Activated naive CD4-positive, alpha-beta T cell (primary cell): ENCODE data around the gene PTCD3.
A peak's percentile ranks its signal among the peaks of the same experiment; 100 is the strongest.

ENCODE experiments used
- DNase-seq, 4 experiments: peaks; one replicate each; lab custom pipeline; 2025; lab: John Stamatoyannopoulos, UW

Gene PTCD3

DNA sequence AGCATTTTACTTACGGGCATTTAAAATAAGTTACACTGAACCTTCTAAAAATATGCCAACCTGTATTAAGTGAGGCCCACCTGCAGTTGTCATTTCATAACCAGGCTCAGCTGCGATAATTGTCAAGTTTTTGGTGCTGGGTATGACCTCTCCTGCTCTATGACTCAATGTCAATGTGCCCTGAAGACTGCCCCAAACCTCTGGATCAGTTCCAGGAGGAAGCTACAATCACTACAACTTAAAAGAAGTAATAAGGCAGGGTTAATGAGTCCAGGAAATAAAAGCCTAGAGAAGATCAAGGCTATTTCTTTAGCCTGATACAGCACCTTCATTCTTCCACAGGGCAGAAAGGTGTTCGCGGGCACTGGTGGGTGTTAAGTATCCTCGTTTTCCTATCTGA is 23.3 kb upstream of the PTCD3 start:
- no peak for DNase-seq

DNA sequence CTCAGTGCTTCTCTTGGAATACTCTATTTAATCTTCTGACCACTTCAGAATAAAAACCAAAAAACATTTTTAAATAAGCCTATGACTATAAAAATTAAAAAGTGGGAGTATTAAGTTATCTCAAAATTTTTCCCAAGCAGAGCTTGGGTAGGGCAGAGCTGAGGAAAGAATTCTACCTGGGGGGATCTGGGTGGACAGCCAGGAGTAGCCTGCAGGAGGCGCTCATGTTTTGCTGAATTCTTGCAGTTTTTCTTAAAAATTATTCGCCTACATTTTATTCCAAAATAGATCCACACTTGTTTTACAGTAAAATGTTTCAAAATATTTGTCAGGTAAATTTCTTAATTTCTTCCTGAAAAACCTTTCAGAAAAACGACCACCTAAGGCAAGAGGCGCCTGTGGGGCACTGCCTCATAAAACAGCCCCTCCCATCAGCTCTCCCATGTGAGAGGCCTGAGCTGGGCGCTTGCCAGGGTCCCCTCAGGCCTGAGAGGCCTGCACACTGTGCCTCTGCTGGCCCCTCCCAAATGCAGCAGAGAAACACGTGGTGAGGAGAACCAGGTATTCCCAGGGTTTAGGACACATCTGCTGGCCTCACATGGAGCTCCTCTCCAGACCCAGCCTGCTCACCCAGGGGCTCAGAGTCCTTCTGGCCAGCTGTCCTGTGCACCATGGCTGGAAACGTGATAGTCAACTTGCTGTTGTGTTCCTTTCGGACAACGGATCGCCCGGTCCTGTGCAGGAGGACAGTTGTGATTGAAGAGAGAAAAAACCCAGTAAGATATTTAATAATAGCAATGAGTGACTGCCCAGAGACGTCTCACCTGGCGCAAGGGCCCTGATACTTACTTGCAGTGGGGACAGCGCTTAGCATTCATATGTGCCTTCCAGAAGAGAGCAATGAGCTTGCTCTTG is 17.8 kb upstream of the PTCD3 start:
- no peak for DNase-seq

DNA sequence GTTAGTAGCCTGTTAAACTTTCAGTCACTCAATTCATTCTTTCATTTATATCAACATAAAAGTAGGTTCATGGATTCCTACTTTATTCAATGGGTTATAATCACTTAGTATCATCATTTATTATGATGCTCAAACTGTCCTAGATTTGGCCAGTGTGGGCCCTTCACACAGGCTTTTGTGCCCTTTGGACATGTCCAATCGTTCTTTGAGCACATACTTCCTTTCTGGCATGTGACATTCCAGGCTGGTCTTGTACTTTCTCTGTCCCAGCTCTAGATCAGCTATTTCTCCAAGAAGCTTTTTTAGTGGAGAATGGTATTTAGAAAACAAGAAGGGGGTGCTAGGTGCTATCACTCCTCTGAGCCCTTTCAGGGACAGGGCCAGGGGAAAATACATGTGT is 11.8 kb upstream of the PTCD3 start:
- no peak for DNase-seq

DNA sequence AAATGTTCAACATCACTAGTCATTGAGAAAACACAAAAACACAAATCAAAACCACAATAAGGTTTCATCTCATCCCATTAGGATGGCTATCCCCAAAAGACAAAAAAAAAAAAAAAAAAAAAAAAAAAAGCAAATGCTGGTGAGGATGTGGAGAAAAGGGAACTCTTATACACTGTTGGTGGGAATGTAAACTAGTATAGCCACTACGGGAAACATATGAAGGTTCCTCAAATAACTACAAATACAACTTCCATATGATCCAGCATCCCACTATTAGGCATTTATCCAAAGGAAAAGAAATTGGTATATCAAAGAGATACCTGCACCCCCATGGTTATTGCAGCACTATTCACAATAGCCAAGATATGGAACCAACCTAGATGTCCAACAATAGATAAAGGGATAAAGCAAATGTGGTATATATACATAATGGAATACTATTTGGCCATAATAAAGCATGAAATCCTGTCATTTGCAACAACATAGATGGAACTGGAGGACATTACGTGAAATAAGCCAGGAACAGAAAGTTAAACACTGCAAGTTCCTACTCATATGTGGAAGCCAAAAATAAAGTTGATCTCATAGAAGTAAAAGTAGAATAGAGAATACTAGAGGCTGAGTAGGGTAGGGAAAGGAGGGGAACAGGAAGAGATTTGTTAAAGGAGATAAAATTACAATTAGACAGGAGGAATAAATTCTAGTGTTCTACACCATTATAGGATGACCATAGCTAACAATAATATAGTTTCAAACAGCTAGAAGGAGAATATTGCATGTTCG is 8.7 kb upstream of the PTCD3 start:
- DNase-seq: no peak

DNA sequence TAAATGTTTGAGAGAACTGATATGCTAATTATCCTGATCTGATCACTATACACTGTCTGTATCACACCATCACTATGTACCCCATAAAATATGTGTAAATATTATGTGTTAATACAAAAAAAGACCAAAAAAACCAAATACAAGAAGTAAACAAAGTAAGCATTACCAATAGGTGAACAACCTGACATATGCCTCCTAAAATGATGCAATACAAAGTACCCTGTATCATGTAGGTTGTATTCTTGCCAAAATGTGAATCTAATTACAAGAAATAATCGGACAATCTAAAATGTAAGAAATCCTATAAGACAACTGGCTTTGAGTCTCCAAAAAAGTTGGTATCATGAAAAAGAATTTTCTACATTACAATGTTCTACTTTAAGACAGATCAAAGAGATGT is 8.1 kb upstream of the PTCD3 start:
- DNase-seq: no peak

DNA sequence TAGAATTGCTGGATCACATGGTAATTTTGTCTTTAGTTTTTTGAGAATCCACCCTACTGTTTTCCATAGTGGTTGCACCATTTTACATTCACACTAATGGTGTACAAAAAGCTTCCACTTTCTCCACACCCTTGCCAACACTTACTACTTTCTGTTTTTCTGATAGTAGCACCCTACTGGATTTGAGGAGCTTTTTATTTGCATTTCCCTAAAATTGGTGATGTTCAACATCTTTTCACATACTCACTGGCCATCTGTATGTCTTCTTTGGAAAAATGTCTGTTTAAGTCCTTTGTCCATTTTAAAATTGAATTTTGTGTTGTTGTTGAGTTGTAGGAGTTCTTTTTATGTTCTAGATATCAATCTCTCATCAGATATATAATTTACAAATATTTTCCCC is 3.9 kb upstream of the PTCD3 start:
- DNase-seq: no peak

DNA sequence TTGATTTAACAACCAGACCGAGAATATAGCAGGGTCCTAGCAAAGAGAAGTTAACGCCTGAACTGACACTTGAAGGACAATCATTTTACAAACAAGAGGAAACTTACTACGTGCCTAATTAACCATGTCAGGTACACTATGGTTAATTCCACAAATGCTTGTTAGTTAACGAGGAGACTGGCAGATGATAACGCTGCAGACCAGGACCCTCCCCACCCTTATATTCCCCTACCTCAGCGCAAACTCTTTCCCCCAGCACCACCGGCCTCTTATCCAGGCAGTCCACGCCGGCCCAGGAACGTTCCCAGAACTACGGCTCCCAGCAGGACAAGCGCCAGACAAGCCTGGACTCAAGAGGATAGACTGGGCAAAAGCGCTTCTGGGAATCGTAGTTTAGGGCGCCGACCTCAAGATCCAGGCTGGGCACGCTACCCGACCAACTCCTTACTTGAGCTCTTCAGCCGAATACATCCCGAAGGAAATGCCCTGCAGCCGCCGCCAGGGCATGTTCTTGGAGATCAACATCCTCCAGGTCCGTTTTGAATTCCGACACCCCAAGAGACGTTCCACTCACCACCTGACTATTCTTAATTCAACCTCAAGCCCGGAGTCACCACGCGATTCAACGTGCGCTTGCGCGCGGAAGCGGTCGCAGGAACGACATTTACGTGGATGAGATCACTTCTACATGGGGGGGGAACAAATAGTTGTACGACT is 625 bp upstream of the PTCD3 start, which contains the start of gene POLR1A:
TSS of gene POLR1A (minus strand) at position 635 of the 717 bp plus-strand sequence. CDS start at position 525, 110 bp downstream.
- peak; percentile 51 to 69 (median 63) for DNase-seq

DNA sequence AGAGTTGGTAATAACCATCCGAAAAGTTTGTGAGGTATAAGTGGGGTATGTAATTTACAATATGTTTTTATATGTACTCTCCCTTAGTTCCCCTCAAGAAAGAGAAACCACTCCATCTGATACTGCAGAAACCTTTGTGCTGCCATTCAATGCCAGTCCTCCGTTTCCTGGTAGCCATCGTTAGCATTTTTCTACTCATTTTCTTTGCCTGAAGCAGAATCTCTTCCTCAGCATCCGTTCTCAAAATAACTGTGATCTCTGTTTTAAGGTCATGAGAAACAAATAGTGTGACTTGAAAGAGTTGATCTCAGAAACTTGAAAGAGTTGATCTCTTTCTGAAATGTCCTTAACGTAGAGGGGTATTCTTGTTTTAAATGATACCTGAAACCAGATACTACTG is 996 bp downstream of the PTCD3 start:
- DNase-seq: no peak

DNA sequence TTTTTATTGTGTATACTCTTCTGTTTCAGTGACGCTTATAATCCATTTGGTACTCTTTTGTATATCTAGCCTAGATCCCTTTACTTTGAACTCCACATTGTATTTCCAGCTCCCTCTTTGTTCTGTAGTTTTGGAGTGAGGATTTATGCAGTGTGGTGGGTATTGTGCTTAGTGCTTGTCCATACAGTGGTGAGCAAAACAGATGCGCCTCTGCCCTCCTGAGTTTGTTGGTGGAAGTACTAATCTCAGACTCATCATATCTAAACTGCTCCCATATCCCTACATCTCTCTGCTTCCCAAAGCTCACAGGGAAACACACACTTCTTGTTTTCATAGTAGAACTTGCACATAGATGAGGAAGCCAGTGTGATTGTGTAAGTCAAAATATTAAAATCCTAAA is 12.1 kb downstream of the PTCD3 start:
- no peak for DNase-seq

DNA sequence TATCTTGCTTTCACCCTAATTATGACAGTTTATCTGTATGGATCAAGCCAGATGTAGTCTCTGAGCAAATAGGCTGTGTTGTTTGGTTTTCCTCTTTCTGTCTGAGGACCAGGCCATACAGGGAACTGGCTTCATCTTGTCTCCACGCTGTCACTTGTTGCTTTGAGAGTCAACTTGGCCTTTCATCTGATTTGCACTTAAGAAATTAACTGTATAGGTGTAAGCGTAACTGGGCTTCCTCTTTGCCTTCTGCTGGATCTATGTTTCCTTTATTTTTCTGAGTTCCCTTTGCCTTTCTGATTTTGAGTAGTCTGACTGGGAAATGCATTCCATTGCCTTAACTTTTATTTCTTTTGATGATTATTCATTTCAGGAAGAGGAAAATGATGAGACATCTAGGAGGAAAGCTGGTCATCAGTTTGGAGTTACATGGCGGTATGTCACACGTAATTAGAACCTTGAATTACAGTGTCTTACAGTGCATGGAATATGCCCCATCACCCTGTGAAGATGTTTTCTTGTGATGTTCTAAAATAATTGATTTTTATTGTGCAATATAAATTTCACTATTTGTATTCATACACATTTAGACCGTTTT is 17.4 kb downstream of the PTCD3 start:
- DNase-seq: no peak

DNA sequence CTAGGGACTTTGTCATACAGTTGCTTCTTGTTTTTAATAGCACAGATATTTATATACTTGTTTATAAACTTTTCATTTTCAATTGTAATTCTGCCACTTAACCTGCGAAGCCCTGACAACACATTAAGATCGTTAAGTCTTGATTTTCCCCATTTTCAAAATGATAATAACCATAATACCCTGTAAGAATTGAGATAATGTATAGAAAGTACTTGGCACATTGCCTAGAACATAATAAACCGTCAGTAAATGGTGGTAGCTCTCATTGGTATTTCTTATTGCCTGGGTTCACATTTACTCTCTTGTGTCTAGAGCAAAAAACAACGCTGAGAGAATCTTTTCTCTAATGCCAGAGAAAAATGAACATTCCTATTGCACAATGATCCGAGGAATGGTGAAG is 18.6 kb downstream of the PTCD3 start:
- no peak for DNase-seq

DNA sequence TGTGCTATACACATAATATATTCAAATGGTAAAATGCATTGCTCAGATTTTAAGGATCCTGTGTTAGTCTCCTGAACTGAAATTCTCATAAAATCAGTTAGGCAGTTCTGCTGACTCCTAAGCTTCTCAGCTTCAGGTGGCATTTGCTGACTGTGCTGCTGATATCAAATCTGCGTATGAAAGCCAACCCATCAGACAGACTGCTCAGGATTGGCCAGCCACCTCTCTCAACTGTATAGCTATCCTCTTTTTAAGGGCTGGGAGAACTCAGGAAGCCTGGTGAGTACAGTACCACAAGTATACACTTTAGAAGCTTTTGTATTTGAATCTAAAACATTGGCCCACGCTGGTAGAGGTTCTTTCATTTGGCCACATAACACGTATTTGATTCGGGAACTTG is 28.7 kb downstream of the PTCD3 start:
- no peak for DNase-seq

DNA sequence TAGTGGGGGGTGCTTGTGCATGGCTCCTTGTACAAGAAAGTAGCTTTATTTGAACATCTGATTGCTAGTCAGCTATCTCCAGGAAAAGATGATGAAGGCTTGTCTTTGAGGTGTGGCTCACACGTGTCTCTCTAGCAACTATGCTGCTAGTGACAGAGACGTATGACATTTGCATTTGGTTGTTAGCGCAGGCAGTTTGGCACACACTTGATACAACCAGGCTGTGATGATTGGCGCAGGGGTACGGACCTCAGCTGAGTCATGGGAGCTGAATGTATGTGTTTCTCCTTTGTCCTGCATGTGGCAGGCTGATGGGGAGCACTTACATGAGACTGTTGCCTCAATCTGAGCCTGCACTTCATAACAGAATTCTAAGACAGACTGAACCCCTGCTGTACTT is 29.6 kb downstream of the PTCD3 start:
- no peak for DNase-seq

DNA sequence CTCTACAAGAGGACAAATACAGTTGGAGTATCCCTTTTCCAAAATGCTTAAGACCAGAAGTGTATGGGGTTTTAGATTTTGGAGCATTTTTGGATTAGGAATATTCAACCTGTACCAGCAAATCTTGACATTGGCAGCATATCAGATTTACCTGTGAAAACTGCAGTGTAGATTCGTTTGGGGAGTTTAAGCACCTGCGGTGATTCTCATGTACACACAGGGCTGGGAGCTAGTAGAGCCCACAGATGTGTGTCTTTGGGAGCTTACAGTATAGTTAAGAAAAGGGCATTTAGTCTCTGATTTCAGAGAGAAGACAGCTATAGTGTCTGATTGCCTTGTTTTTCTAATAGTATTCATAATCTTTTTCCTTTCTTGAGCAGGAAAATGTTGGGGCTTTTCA is 30.1 kb downstream of the PTCD3 start:
- DNase-seq: no peak

DNA sequence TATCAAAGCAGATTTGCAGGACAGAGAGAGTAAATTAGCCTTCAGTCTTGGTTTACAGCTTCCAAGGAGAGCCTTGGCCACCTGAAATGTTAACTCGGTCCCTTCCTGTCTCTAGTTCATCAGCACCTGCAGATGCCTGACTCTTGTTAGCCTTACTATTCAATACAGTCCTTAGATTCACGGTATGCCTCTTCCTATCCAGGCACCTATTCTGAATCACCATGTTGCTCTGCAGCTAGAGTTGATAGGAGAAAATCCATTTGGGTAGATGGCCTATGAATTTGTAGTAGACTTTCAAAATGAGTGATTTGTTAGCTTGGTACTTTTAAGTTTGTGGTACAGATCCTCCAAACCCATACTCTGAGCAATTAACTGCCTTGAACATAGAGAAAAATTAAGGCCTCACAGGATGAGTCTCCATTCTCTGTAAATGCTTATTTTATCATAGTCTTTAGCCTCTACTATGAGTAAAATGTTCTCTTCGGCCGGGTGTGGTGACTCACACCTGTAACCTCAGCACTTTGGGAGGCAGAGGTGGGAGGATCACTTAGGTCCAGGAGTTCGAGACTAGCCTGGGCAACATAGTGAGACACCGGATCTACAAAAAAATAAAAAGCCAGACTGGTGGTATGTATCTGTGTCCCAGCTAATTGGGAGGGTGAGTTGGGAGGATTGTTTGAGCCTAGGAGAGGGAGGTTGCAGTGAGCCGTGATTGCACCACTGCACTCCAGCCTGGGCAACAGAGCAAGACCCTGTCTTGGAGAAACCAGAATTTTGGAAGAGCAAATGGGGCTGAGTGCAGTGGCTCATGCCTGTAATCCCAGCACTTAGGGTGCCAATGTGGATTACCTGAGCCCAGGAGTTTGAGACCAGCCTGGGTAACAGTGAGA is 32.9 kb downstream of the PTCD3 start:
- DNase-seq: no peak

DNA sequence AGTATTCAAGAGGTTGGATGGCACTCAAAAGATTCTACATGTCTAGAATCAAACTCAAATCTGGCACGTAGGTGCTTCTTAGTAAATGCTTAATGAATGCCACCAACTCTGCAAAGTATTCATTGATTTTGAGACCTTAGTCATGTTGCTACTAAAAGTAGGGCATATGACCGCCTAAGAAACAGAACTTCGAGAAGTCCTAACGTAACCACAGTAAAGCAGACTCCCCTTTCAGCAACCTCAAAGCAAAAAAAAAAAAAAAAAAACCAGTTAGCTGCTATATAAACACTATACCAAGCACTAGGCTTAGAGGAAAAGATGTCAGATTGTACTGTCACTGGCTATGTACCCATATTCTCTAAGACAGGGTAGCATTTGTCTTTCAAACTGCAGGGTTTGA is 33.9 kb downstream of the PTCD3 start:
- DNase-seq: no peak

DNA sequence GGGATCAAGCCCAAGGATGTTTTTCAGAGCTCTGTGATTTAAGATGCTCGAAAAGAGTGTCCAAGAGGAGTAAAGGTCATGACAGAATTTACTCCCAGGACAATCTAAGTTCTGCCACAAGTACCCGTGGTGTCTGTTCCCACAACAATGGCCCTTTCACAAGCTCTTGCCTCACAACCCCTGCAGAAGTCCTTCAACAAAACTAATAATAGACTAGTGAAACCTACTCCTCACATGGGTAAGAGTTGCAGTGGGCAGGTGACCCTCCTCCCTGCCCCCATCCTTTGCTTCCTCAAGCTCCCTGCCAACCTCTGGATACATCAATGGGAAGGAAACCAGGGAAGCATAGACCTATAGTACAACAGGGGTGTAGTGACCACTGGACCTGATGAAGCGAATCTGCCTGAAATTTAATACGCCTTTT is 34.9 kb downstream of the PTCD3 start:
- DNase-seq: no peak

DNA sequence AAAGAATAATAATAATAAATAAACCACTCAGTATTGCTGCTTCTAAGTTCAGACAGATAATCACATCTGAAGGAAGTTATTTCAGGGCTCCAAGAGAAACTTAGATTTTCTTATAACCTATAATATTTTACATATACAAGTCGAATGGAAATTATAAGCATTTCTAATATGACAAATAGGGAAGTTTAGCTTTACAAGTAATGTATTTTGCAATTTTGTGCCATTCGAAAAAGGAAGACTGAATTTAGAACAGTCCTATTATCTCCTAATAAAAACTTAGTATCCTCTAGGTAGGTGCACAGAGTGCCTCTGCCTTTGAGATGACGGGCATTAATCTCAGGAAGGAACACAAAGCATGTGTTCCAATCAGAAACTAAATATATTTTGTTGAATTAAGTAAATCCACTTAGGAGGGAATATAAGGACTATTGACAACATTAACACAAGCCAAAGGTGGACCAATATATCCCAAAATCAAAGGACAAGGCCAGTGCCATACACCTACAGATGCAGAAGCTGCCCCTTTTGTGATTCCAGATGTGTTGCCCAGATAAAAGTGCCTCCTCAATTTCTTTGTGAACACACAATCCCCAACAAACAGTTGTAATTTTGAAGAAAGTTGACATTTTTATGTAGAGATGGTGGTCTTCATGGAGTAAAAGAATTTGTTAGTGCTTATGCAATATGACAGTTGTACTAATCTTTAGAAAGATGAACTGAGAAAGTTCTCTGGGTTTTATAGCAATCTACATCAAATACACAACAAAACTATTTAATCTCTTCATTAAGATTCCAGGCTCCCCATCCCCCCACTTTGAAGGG is 36.6 kb downstream of the PTCD3 start:
- DNase-seq: no peak

DNA sequence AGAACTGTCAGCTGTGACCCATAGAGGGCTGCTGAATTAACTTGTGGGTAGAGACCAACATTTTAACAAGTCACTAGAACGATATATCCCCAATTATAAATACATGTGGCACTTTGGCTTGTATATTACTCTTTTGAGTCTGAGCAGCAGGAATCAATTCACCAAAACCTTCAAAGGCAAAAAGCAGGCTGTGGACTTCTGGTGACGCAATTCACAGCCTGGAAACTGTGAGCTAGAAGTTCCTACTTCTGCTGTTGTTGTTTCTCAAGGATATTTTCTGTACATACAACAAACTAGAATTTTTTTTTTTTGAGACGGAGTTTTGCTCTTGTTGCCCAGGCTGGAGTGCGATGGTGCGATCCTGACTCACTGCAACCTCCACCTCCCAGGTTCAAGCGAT is 37.3 kb downstream of the PTCD3 start:
- DNase-seq: no peak
